Neutrophil (primary cell): ENCODE results near the gene ARMC6.

ENCODE experiments used
- H3K27ac ChIP-seq: fragments of 200-600 bp; sonication (generic); 2 replicates; pipeline ENCODE4 v1.5.1; 2016; ENCODE audit warnings: mild to moderate bottlenecking, moderate library complexity
- H3K27me3 ChIP-seq: fragments of 200-600 bp; sonication (generic); 2 replicates; pipeline ENCODE4 v1.6.0; 2016; ENCODE audit warnings: mild to moderate bottlenecking
- H3K36me3 ChIP-seq: fragments of 200-600 bp; sonication (generic); 2 replicates; pipeline ENCODE4 v1.5.1; 2017
- H3K4me1 ChIP-seq, 2 experiments: fragments of 200-600 bp in 1 of 2; sonication (generic) in 1 of 2; 1 replicate in 1 of 2; 2 replicates in 1 of 2; pipeline versions ENCODE4 v1.5.1 to v1.6.1; 2013 to 2016; ENCODE audit warnings: low read depth in 1 of 2, low read length in 1 of 2, mild to moderate bottlenecking in 1 of 2, moderate library complexity in 1 of 2; ENCODE audit not compliant: control insufficient read depth in 1 of 2, insufficient read depth in 1 of 2
- H3K4me3 ChIP-seq, 2 experiments: fragments of 200-600 bp in 1 of 2; sonication (generic) in 1 of 2; 1 replicate in 1 of 2; 2 replicates in 1 of 2; pipeline ENCODE4 v1.5.1; 2013 to 2016; ENCODE audit warnings: low read depth in 1 of 2, low read length in 1 of 2, mild to moderate bottlenecking in 1 of 2, moderate library complexity in 1 of 2
- H3K9me3 ChIP-seq: fragments of 200-600 bp; sonication (generic); 2 replicates; pipeline ENCODE4 v1.5.1; 2016
- TF ChIP-seq, protein P1 (sequence below): fragments of 200-600 bp; sonication (generic); IDR thresholded peaks from 2 replicates; pipeline ENCODE4 v1.5.1; 2016; ENCODE audit warnings: antibody characterized with exemption

ARMC6 gene

GRCh38 chr19:19074196-19074882, 40.9 kb downstream of the ARMC6 start:
- Histone ChIP-seq H3K36me3 (no peaks in the 10 kb centered on the region), H3K27me3 (no peaks in the 10 kb centered on the region), H3K9me3 (no peaks in the 10 kb centered on the region), H3K4me1 (peaks cover 17 to 26% of the 10 kb centered on the region in 2 experiments), H3K4me3 (no peak overlapping the region), H3K27ac (no peak overlapping the region)
- TF ChIP-seq, protein P1, sequence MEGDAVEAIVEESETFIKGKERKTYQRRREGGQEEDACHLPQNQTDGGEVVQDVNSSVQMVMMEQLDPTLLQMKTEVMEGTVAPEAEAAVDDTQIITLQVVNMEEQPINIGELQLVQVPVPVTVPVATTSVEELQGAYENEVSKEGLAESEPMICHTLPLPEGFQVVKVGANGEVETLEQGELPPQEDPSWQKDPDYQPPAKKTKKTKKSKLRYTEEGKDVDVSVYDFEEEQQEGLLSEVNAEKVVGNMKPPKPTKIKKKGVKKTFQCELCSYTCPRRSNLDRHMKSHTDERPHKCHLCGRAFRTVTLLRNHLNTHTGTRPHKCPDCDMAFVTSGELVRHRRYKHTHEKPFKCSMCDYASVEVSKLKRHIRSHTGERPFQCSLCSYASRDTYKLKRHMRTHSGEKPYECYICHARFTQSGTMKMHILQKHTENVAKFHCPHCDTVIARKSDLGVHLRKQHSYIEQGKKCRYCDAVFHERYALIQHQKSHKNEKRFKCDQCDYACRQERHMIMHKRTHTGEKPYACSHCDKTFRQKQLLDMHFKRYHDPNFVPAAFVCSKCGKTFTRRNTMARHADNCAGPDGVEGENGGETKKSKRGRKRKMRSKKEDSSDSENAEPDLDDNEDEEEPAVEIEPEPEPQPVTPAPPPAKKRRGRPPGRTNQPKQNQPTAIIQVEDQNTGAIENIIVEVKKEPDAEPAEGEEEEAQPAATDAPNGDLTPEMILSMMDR = no peak

- H3K27ac ChIP-seq = no peak overlapping the region
- TF ChIP-seq, protein P1 = no peak
- H3K4me1 ChIP-seq = peaks cover 17 to 26% of the 10 kb centered on the region in 2 experiments
- no peaks in the 10 kb centered on the region for H3K27me3 ChIP-seq
- no peak overlapping the region for H3K4me3 ChIP-seq
- H3K36me3 ChIP-seq = no peaks in the 10 kb centered on the region
- no peaks in the 10 kb centered on the region for H3K9me3 ChIP-seq
Observed at GRCh38 chr19:19075126-19075525, 41.7 kb downstream of the ARMC6 start.

- TF ChIP-seq, protein P1 = no peak
- no peaks in the 10 kb centered on the region for H3K36me3 ChIP-seq
- no peak overlapping the region for H3K4me3 ChIP-seq
- H3K27me3 ChIP-seq = no peaks in the 10 kb centered on the region
- peak overlapping the region; percentile 50 for H3K27ac ChIP-seq
- peaks cover 17 to 26% of the 10 kb centered on the region in 2 experiments for H3K4me1 ChIP-seq
- H3K9me3 ChIP-seq = no peaks in the 10 kb centered on the region
Observed at GRCh38 chr19:19076476-19076875, 43.1 kb downstream of the ARMC6 start.

- peak overlapping the region in 1 of 2 experiments; percentile 15 for H3K4me3 ChIP-seq
- TF ChIP-seq, protein P1 = no peak
- H3K27ac ChIP-seq = peak overlapping the region; percentile 50
- no peaks in the 10 kb centered on the region for H3K27me3 ChIP-seq
- peaks cover 17 to 26% of the 10 kb centered on the region in 2 experiments for H3K4me1 ChIP-seq
- no peaks in the 10 kb centered on the region for H3K9me3 ChIP-seq
- H3K36me3 ChIP-seq = no peaks in the 10 kb centered on the region
Observed at GRCh38 chr19:19077103-19077502, 43.7 kb downstream of the ARMC6 start.

- Histone ChIP-seq H3K4me3 (no peak overlapping the region), H3K9me3 (no peaks in the 10 kb centered on the region), H3K27me3 (no peaks in the 10 kb centered on the region), H3K4me1 (peaks cover 17 to 23% of the 10 kb centered on the region in 2 experiments), H3K36me3 (no peaks in the 10 kb centered on the region), H3K27ac (no peak overlapping the region)
- TF ChIP-seq, protein P1 = no peak
Observed at GRCh38 chr19:19078801-19079200, 45.4 kb downstream of the ARMC6 start.
